ENCODE results near the gene ARID2. TPM values are rescaled to one million over a fixed set of nuclear protein-coding genes. Genes with fewer than 3 reads are reported as not detected.

ARID2 gene
- total and polyA plus RNA-seq, 2 experiments from 2014 or later, result 11.7 to 12.1 TPM

DNA sequence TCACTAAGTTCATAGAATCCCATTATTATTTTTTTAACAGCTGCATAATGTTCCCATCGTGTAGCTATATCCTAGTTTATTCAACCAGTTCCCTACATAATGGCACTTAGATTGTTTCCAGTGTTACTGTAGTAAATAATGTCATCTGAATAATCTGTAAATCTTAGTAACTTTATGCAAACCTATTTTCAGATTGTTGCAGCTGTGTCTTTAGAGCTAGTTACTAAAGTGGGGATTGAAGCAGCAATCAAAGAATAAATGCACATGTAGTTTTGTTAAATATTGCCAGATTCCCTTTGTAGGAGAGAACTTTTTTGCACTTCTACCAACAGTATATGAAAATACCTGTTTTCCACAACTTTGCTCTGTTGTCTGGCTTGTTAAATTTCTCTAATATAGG is 13.1 kb downstream of the ARID2 start:
- H4K20me1 ChIP-seq (ENCODE audit: insufficient read depth), result 0 out of 2 replicates have a peak, but pooled peaks cover 3% of the 10 kb centered on the region
- in situ Hi-C loops (cut with MboI), result loop anchor here (25.0 kb wide), 1 partner anchor 555 kb away; no protein-coding TSS in a partner anchor
- 92 to 96% methylated on average over 1 of the region's 1 CpG for whole genome bisulfite sequencing, 2 experiments (ENCODE audit: low coverage in 1 of 2, low lambda C conversion rate in 2 of 2, missing lambda C conversion rate in 2 of 2)
- no peaks in the 10 kb centered on the region for H3K27me3 ChIP-seq (replicated peaks; ENCODE audit: insufficient read depth)
- no peak overlapping the region for H3K4me2 ChIP-seq (ENCODE audit: unreplicated experiment)
- H2AFZ ChIP-seq, result no peak overlapping the region
- H3K4me1 ChIP-seq (ENCODE audit: insufficient read depth), result no peaks in the 10 kb centered on the region
- H3K79me2 ChIP-seq (ENCODE audit: insufficient read depth), result peaks cover 100% of the 10 kb centered on the region
- DNase-seq, result no peak
- 0 out of 2 replicates have a peak, but pooled peaks cover 9% of the 10 kb centered on the region for H3K36me3 ChIP-seq (ENCODE audit: low read depth)
- no peaks in the 10 kb centered on the region for H3K9me2 ChIP-seq (ENCODE audit: insufficient read depth)
- H3K9ac ChIP-seq, result no peak overlapping the region
- H3K27ac ChIP-seq, result no peak overlapping the region
- H3K4me3 ChIP-seq, result no peak overlapping the region
- TF ChIP-seq EZH2 (IDR thresholded peaks at IDR 0.05; ENCODE audit: insufficient read depth, poor library complexity, severe bottlenecking) (no peak), EZH2phosphoT487 (IDR thresholded peaks at IDR 0.05; ENCODE audit: insufficient read depth, low read depth) (no peak)
- no peaks in the 10 kb centered on the region for H3K9me3 ChIP-seq (ENCODE audit: low read depth)
- H3F3A ChIP-seq (ENCODE audit: insufficient read depth), result no peaks in the 10 kb centered on the region

DNA sequence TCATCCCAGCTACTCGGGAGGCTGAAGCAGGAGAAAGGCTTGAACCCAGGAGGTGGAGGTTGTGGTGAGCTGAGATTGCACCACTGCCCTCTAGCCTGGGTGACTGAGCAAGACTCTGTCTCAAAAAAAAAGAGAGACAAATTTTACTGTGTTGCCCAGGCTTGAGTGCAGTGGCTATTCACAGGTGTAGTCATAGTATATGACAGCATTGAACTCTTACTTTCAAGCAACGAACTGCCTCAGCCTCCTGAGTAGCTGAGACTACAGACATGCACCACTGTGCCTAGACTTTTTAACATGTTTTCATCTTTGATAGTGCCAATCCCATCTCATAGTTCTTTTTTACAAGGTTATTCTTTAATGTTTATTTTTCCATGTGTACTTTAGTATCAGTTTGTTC is 13.7 kb downstream of the ARID2 start:
- H3K9me2 ChIP-seq (ENCODE audit: insufficient read depth), result no peaks in the 10 kb centered on the region
- TF ChIP-seq EZH2phosphoT487 (IDR thresholded peaks at IDR 0.05; ENCODE audit: insufficient read depth, low read depth), result no peak
- no peak for TF ChIP-seq EZH2 (IDR thresholded peaks at IDR 0.05; ENCODE audit: insufficient read depth, poor library complexity, severe bottlenecking)
- H3K36me3 ChIP-seq (ENCODE audit: low read depth), result 0 out of 2 replicates have a peak, but pooled peaks cover 9% of the 10 kb centered on the region
- 95 to 98% methylated on average over 2 of the region's 2 CpGs for WGBS, 2 experiments (ENCODE audit: low coverage in 1 of 2, low lambda C conversion rate in 2 of 2, missing lambda C conversion rate in 2 of 2)
- H3K9ac ChIP-seq, result no peak overlapping the region
- no peaks in the 10 kb centered on the region for H3F3A ChIP-seq (ENCODE audit: insufficient read depth)
- H2AFZ ChIP-seq, result no peak overlapping the region
- no peak overlapping the region for H3K4me2 ChIP-seq (ENCODE audit: unreplicated experiment)
- no peak overlapping the region for H3K27ac ChIP-seq
- DNase-seq, result no peak
- peaks cover 100% of the 10 kb centered on the region for H3K79me2 ChIP-seq (ENCODE audit: insufficient read depth)
- H3K9me3 ChIP-seq (ENCODE audit: low read depth), result no peaks in the 10 kb centered on the region
- no peaks in the 10 kb centered on the region for H3K27me3 ChIP-seq (replicated peaks; ENCODE audit: insufficient read depth)
- in situ Hi-C loops (cut with MboI), result loop anchor here (25.0 kb wide), 1 partner anchor 556 kb away; no protein-coding TSS in a partner anchor
- H4K20me1 ChIP-seq (ENCODE audit: insufficient read depth), result 0 out of 2 replicates have a peak, but pooled peaks cover 3% of the 10 kb centered on the region
- no peak overlapping the region for H3K4me3 ChIP-seq
- H3K4me1 ChIP-seq (ENCODE audit: insufficient read depth), result no peaks in the 10 kb centered on the region

DNA sequence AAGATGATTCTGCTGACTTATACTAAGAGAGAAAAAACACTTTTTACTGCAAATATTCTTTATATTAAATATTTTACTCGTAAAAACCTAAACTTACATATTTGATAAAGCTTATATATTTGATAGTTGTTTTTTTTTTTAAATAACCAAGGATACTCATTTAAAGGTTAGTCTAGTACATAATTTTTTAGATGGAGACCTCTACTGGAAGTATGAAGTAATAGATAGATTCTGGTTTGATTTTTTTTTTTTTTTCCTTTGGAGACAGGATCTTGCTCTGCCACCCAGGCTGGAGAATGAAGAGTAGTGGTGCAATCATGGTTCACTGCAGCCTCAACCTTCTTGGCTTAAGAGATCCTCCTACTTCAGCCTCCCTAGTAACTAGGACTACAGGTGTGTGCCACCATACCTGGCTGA is 16.4 kb downstream of the ARID2 start:
- Histone ChIP-seq H3K4me3 (no peak overlapping the region), H2AFZ (no peak overlapping the region), H3K36me3 (ENCODE audit: low read depth) (0 out of 2 replicates have a peak, but pooled peaks cover 4% of the 10 kb centered on the region), H3K9me3 (ENCODE audit: low read depth) (no peaks in the 10 kb centered on the region), H4K20me1 (ENCODE audit: insufficient read depth) (peaks cover 3% of the 10 kb centered on the region; the same call in 1 of the 2 replicates), H3K9ac (no peak overlapping the region), H3K9me2 (ENCODE audit: insufficient read depth) (no peaks in the 10 kb centered on the region), H3F3A (ENCODE audit: insufficient read depth) (no peaks in the 10 kb centered on the region), H3K4me2 (ENCODE audit: unreplicated experiment) (no peak overlapping the region), H3K27ac (no peak overlapping the region), H3K27me3 (replicated peaks; ENCODE audit: insufficient read depth) (no peaks in the 10 kb centered on the region), H3K4me1 (ENCODE audit: insufficient read depth) (no peaks in the 10 kb centered on the region), H3K79me2 (ENCODE audit: insufficient read depth) (peaks cover 100% of the 10 kb centered on the region)
- TF ChIP-seq EZH2 (IDR thresholded peaks at IDR 0.05; ENCODE audit: insufficient read depth, poor library complexity, severe bottlenecking) (no peak), EZH2phosphoT487 (IDR thresholded peaks at IDR 0.05; ENCODE audit: insufficient read depth, low read depth) (no peak)
- WGBS, 2 experiments (ENCODE audit: low coverage in 1 of 2, low lambda C conversion rate in 2 of 2, missing lambda C conversion rate in 2 of 2), result 72 to 78% methylated on average over 1 of the region's 1 CpG
- in situ Hi-C loops (cut with MboI), result loop anchor here (25.0 kb wide), 1 partner anchor 559 kb away; no protein-coding TSS in a partner anchor
- DNase-seq, result peak; percentile 61

DNA sequence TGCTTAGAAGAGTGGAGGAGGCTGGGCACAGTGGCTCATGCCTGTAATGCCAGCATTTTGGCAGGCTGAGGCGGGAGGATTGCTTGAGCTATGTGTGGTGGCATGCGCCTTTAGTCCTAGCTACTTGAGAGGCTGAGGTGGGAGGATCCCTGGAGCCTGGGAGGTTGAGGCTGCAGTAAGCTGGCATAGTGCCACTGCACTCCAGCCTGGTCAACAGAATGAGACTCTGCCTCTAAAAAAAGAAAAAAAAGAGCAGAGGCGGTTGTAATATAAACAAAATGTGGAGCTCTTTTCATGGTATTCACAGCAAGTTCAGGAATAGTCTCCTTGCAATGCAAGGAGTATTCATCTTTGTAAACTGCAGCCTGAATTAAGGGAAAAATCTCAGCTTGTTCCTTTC is 27.2 kb downstream of the ARID2 start:
- no peak overlapping the region for H3K27ac ChIP-seq
- H3K36me3 ChIP-seq (ENCODE audit: low read depth), result no peaks in the 10 kb centered on the region
- H3K9ac ChIP-seq, result no peak overlapping the region
- no peak for DNase-seq
- H3K79me2 ChIP-seq (ENCODE audit: insufficient read depth), result peaks cover 80% of the 10 kb centered on the region
- no peak overlapping the region for H2AFZ ChIP-seq
- TF ChIP-seq EZH2phosphoT487 (IDR thresholded peaks at IDR 0.05; ENCODE audit: insufficient read depth, low read depth) (no peak), EZH2 (IDR thresholded peaks at IDR 0.05; ENCODE audit: insufficient read depth, poor library complexity, severe bottlenecking) (no peak)
- no peaks in the 10 kb centered on the region for H3F3A ChIP-seq (ENCODE audit: insufficient read depth)
- no peaks in the 10 kb centered on the region for H3K4me1 ChIP-seq (ENCODE audit: insufficient read depth)
- H3K4me2 ChIP-seq (ENCODE audit: unreplicated experiment), result no peak overlapping the region
- H3K9me3 ChIP-seq (ENCODE audit: low read depth), result no peaks in the 10 kb centered on the region
- H4K20me1 ChIP-seq (ENCODE audit: insufficient read depth), result no peaks in the 10 kb centered on the region
- no peaks in the 10 kb centered on the region for H3K9me2 ChIP-seq (ENCODE audit: insufficient read depth)
- H3K4me3 ChIP-seq, result no peak overlapping the region
- H3K27me3 ChIP-seq (replicated peaks; ENCODE audit: insufficient read depth), result no peaks in the 10 kb centered on the region
- WGBS, 2 experiments (ENCODE audit: low coverage in 1 of 2, low lambda C conversion rate in 2 of 2, missing lambda C conversion rate in 2 of 2), result 93 to 96% methylated on average over 3 of the region's 3 CpGs
- in situ Hi-C loops (cut with MboI), result no loop called here

All from GM23248 (cell line).